Thyroid gland (tissue), 4 donors: Measurements from ENCODE around the gene SCUBE3. TPM values are rescaled to one million over a fixed set of nuclear protein-coding genes. Genes with fewer than 3 reads are reported as not detected.

Source experiments
- DNase-seq, 2 donors: peaks; one replicate each; pipeline ENCODE4 v3.0.0-alpha.2; 2019
- H3K27ac ChIP-seq, 3 donors: fragments of 200-600 bp; sonication (generic); 1 replicate in 2 of 3; 2 replicates in 1 of 3; pipeline ENCODE4 v1.5.1; 2016 to 2019; ENCODE audit warnings: mild to moderate bottlenecking in 1 of 3, moderate library complexity in 1 of 3
- H3K27me3 ChIP-seq: fragments of 200-600 bp; sonication (generic); one replicate; pipeline ENCODE4 v1.5.1; 2019
- H3K36me3 ChIP-seq, 2 donors: fragments of 200-600 bp; sonication (generic); one replicate each; pipeline ENCODE4 v1.5.1; 2016 to 2019
- H3K4me1 ChIP-seq, 2 donors: fragments of 200-600 bp; sonication (generic); one replicate each; pipeline ENCODE4 v1.5.1; 2017 to 2019
- H3K4me3 ChIP-seq, 3 donors: fragments of 200-600 bp; sonication (generic); replicated peaks in 1 of 3; 1 replicate in 2 of 3; 2 replicates in 1 of 3; pipeline ENCODE4 v1.5.1; 2016; ENCODE audit warnings: mild to moderate bottlenecking in 1 of 3
- H3K9me3 ChIP-seq: fragments of 200-600 bp; sonication (generic); one replicate; pipeline ENCODE4 v1.5.1; 2017
- CTCF ChIP-seq, 6 experiments: fragments of 200-600 bp in 3 of 6; fragments of 450-650 bp in 3 of 6; sonication (generic) in 3 of 6; IDR thresholded peaks; one replicate each; pipeline ENCODE4 v1.5.1; 2016 to 2019; ENCODE audit warnings: antibody characterized with exemption in 6 of 6, mild to moderate bottlenecking in 2 of 6, inconsistent platforms in 1 of 6, moderate library complexity in 1 of 6
- POLR2A ChIP-seq, 2 donors: fragments of 450-650 bp; IDR thresholded peaks; one replicate each; pipeline ENCODE4 v1.6.1; 2017; ENCODE audit warnings: antibody characterized with exemption in 2 of 2, mild to moderate bottlenecking in 2 of 2, moderate library complexity in 1 of 2
- WGBS, 2 donors: methylation state at CpG; one replicate each; pipeline ENCODE4 v1.1.5; 2017; 5-methylcytosine and 5-hydroxymethylcytosine counted together
- intact Hi-C: fragments of 100-400 bp; cut with DNase I; formaldehyde crosslinking; loops from one replicate; pipeline ENCODE4 v1.15.1; 2023
- total RNA-seq, 4 donors: library from RNA; depleted of rRNA; stranded (reverse); fragments of >200 nt; gene quantifications; one replicate each; pipeline ENCODE4 v1.2.3, GENCODE V29; 2016

The SCUBE3 gene
- total RNA-seq: 100 to 1,000 TPM in 1 of 4 donors, 10 to 100 TPM in 3; 45.5 to 119 (median 66.3) TPM

GRCh38 chr6:35213824-35214756 lies at the start of gene SCUBE3:
Gene SCUBE3 (plus strand): TSS chr6:35213956. CDS start chr6:35214419, 463 bp downstream.
- 0 to 1% methylated on average over 45 to 53 of the region's 89 CpGs for WGBS, 2 donors
- H3K4me1 ChIP-seq: peaks cover 38 to 51% of the 10 kb centered on the region in 2 donors
- H3K36me3 ChIP-seq: no peaks in the 10 kb centered on the region
- H3K9me3 ChIP-seq: no peaks in the 10 kb centered on the region
- peak within 1 kb of the TSS; percentile 49 to 59 (median 57) for H3K4me3 ChIP-seq
- intact Hi-C loops: no loop called here
- peak within 1 kb of the TSS; percentile 44 to 90 (median 79) for H3K27ac ChIP-seq
- H3K27me3 ChIP-seq: no peaks in the 10 kb centered on the region
- TF ChIP-seq CTCF (IDR thresholded peaks at IDR 0.05) (no peak), POLR2A (IDR thresholded peaks at IDR 0.05) (peak in 1 of 2 donors; percentile 77)
- peak; percentile 56 to 71 for DNase-seq

DNA sequence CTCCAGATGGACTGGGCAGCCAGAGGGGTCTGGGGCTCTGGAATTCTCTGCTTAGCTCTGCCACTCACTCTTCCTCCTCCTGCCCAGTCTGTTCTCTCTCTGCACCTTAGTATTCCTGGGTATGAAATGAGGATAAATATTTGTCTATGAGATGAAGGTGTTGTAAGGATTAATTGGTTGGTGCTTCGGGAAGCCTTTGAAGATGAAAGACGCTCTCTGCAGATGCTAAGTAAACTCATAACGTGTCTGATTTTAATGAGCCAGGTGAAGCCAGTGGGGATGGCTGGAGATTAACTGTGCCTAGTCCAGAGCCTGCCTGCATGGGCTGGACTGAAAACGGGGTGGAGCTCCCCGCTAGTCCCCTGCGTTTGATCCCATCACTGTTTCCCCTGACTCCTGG lies 49.5 kb upstream of the SCUBE3 start:
- Histone ChIP-seq H3K36me3 (no peaks in the 10 kb centered on the region), H3K27me3 (no peaks in the 10 kb centered on the region), H3K4me3 (no peak overlapping the region), H3K4me1 (peaks cover 57 to 75% of the 10 kb centered on the region in 2 donors), H3K9me3 (no peaks in the 10 kb centered on the region), H3K27ac (no peak overlapping the region)
- no peak for DNase-seq
- TF ChIP-seq POLR2A (IDR thresholded peaks at IDR 0.05) (no peak), CTCF (IDR thresholded peaks at IDR 0.05) (no peak)
- WGBS, 2 donors: 88 to 89% methylated on average over 6 of the region's 6 CpGs
- intact Hi-C loops: no loop called here

DNA sequence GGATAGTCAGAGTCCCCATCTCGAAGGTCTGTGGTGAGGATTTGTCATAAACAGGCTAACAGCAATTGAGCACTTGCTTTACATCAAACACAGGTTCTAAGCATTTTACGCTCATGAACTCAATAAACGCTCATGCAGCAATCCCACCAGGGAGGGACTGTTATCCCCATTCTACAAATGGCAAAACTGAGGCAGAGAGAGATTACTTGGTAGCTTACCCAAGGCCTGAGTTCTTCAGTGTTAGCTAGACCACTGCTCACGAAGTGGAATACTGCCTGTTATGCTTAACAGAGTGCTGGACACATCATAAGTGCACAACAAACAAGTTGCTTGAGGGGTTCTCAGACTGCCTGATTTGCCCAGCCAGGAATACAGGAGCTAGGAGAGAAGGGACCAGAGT lies 48.9 kb upstream of the SCUBE3 start:
- Histone ChIP-seq H3K36me3 (no peaks in the 10 kb centered on the region), H3K4me3 (no peak overlapping the region), H3K27ac (peak overlapping the region in 2 of 3 donors; percentile 76 to 90), H3K9me3 (no peaks in the 10 kb centered on the region), H3K4me1 (peaks cover 57 to 75% of the 10 kb centered on the region in 2 donors), H3K27me3 (no peaks in the 10 kb centered on the region)
- no peak for TF ChIP-seq POLR2A (IDR thresholded peaks at IDR 0.05)
- 87 to 94% methylated on average over 4 of the region's 4 CpGs for WGBS, 2 donors
- intact Hi-C loops: no loop called here
- DNase-seq: no peak

DNA sequence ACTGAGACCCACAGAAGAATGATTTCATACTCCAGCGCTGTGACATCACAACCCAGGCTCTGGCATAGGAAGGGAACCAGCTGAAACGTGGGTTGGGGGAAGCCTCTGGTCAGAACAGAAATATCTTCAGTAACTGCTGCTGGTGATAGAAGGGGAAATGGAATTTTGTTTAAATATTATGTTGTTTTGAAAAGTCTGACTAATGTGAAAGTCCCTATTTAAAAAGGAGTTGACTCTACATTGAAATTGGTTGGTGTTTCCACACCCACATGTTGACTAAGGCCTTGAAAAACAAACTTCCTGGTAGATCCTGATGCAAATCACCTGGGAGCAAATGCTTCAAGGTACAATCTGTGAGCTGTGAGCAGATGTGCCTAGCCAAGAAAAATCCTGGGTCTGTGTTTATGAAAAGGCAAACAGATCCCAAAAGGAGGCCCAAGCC lies 48.1 kb upstream of the SCUBE3 start:
- DNase-seq: no peak
- Histone ChIP-seq H3K27me3 (no peaks in the 10 kb centered on the region), H3K4me1 (peaks cover 57 to 69% of the 10 kb centered on the region in 2 donors), H3K4me3 (no peak overlapping the region), H3K9me3 (no peaks in the 10 kb centered on the region), H3K27ac (peak overlapping the region; percentile 63 to 90 (median 76)), H3K36me3 (no peaks in the 10 kb centered on the region)
- TF ChIP-seq POLR2A (IDR thresholded peaks at IDR 0.05): no peak
- WGBS, 2 donors: 91 to 93% methylated on average over 2 of the region's 2 CpGs
- intact Hi-C loops: no loop called here

DNA sequence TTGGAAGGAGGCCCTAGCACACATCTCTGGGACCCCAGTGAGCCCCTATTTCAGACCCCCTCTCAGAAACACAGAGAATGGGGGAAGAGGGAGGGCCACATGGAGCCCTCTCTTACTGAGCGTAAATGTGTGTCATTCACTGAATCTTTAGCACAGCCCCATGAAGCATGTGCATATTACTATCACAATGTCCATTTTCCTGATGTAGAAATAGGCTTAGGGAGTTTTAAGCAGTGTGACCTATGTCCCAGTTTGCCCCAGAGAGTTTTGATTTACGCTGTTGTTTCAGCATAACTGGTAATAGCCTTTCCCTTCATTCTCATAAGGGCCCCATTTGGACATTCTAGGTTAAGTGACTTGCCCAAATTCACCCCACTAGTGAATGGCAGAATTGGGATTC lies 47.6 kb upstream of the SCUBE3 start:
- H3K9me3 ChIP-seq: no peaks in the 10 kb centered on the region
- no peak for DNase-seq
- no peaks in the 10 kb centered on the region for H3K36me3 ChIP-seq
- 73 to 78% methylated on average over 2 of the region's 2 CpGs for WGBS, 2 donors
- H3K27ac ChIP-seq: peak overlapping the region; percentile 63 to 90 (median 76)
- H3K4me1 ChIP-seq: peaks cover 55 to 65% of the 10 kb centered on the region in 2 donors
- intact Hi-C loops: no loop called here
- H3K27me3 ChIP-seq: no peaks in the 10 kb centered on the region
- TF ChIP-seq CTCF (IDR thresholded peaks at IDR 0.05) (no peak), POLR2A (IDR thresholded peaks at IDR 0.05) (no peak)
- H3K4me3 ChIP-seq: no peak overlapping the region

- peak; percentile 67 to 83 for DNase-seq
- intact Hi-C loops: no loop called here
These were observed 47.2 kb upstream of the SCUBE3 start for GRCh38 chr6:35166520-35166919.

More at GRCh38 chr6:35166520-35166919, 47.2 kb upstream of the SCUBE3 start:
- H3K9me3 ChIP-seq: no peaks in the 10 kb centered on the region
- no peaks in the 10 kb centered on the region for H3K27me3 ChIP-seq
- TF ChIP-seq CTCF (IDR thresholded peaks at IDR 0.05) (no peak), POLR2A (IDR thresholded peaks at IDR 0.05) (peak in 1 of 2 donors; percentile 54)
- H3K4me3 ChIP-seq: no peak overlapping the region
- H3K36me3 ChIP-seq: no peaks in the 10 kb centered on the region
- H3K27ac ChIP-seq: peak overlapping the region; percentile 63 to 90 (median 76)
- H3K4me1 ChIP-seq: peaks cover 51 to 61% of the 10 kb centered on the region in 2 donors
- 22 to 29% methylated on average over 5 of the region's 5 CpGs for WGBS, 2 donors
